GM18519 (cell line): Measurements from ENCODE around the gene SPNS2.
"Not testable (repeated sequence)": the region's sequence is repeated elsewhere in the genome, so short reads cannot be mapped to it uniquely, and the experiment has no call there.

Source experiments
- ATAC-seq: cut with Tn5 transposase; IDR thresholded peaks from one replicate; pipeline ENCODE4 v1.9.1; 2021; ENCODE audit warnings: mild to moderate bottlenecking, moderate library complexity; ENCODE audit not compliant: unreplicated experiment, low FRiP score

SPNS2 gene

DNA sequence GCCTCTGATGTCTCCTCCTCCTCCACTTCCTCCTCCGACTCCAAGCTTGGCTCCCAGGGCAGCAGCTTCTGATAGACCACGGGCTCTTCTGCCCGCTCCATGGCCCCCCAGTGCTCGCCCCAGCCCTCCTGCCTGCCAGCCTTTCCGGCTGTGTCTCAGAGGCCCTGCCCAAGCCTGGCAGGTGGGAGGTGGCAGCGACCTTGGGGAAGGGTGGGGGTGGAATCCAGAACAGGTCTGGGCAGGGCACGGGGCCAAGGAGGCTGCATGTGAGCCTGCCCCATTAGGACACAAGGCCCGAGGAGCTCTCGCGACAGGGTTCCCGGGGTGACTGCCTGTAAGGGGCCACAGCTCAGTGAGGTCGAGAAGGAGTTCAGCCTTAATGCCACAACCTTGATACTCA lies 61.7 kb downstream of the SPNS2 start, which contains the start of gene GGT6:
Gene GGT6 (minus strand): TSS at position 157 of the 400 bp plus-strand sequence. CDS start 56 bp downstream, at position 101.
- ATAC-seq = no peak

- ATAC-seq = no peak
Measured at GRCh38 chr17:4560837-4561256, 62.2 kb downstream of the SPNS2 start.

- ATAC-seq = no peak
Measured at GRCh38 chr17:4562015-4562969, 63.6 kb downstream of the SPNS2 start.

DNA sequence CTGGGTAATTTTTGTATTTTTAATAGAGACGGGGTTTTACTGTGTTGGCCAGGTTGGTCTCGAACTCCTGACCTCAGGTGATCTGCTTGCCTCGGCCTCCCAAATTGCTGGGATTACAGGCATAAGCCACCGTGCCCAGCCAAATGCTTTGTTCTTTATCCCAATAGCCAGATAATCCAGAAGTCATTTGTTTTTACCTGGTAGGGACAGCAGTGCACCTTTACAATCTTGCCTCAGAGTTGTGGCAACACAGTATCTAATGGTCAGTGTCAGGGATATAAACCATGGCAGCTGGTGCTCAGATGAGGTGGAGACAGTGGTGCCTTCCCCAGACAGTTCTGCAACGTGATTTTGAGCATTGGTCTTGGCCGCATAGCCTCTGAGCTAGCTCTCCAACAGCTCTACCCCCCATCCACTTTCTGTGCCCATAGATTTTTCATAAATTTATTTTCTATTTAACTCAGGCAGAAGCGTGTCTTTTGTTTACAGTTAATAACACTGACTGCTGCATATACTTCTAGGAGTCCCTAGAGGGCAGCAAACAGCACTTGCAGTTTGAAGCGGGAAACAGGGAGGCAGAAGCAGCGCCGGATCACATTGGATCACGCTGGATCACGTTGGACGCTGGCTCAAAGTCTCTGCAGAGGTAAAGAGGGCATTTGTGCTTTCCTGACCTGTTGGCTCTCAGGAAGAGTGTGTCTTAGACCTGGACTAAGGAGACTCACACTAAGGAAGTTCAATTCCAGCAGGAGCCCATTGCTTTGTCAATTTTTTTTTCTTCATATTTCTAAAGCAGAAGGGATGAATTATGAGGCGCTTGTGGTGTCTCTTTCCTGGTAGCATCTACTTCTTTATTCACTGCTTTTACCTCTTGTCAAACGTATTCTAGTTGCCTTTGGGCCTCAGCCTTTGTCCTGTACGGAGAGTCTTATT lies 66.8 kb downstream of the SPNS2 start:
- ATAC-seq = no peak

DNA sequence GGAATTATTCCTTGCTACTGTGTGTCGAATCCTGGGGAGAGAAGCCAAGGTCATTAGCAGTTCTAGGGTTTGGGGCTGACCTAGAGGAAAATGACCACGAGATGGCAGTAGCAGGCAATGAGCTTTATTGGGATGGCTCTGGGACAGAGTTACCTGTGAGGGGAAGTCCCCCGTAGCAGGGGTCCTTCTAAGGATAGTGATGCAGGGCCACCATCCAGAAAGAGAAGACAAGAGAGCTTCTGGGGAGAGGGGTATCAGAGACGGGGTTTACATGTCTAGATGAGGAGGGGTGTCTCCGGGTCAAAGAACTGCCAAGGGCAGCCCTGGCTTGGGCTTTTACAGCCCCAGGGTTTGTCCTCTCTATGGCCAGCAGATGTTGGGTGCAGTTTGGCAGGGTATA lies 68.1 kb downstream of the SPNS2 start:
- no peak for ATAC-seq

DNA sequence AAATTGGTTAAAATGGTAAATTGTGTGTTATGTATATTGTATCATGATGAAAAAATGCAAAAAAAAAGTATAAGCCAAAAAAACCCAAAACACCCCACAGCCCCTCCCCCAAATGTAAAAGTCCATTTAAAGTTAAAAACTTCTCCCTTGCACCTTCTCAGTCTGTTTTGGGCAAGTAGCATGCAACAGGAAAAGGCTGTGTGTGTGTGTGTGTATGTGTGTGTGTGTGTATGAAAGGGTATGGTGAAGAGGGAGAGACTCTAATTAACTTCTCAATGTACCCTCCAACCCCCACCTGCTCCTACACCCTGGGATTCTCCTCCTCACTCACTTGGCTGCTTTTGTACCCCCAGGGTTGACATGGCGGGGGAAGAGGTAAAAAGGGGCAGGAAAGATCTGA lies 70.9 kb downstream of the SPNS2 start:
- ATAC-seq = no peak

- ATAC-seq = no peak
Measured at GRCh38 chr17:4572131-4572530, 73.5 kb downstream of the SPNS2 start.

GRCh38 chr17:4573115-4573514 lies 74.4 kb downstream of the SPNS2 start:
- no peak for ATAC-seq

DNA sequence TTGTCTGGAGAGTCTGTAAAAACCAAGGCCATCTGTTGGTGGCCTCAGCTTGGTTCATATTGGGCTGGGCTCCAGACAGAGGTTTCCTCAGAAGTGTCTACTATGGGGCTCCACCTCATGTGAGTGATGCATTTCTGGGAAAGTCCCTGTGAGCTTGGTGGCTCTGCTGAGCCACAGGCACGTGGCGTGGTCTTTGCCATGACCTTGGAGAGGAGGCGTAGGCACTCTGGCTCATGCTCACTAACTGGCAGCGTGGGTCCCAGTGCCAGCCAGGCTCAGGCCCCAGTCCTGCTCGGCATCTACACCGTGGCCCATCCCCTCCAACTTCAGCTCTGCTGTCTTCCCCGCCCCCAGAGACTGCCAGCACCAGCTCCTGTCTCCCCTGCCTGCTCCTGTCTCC lies 75.0 kb downstream of the SPNS2 start:
- ATAC-seq = no peak

DNA sequence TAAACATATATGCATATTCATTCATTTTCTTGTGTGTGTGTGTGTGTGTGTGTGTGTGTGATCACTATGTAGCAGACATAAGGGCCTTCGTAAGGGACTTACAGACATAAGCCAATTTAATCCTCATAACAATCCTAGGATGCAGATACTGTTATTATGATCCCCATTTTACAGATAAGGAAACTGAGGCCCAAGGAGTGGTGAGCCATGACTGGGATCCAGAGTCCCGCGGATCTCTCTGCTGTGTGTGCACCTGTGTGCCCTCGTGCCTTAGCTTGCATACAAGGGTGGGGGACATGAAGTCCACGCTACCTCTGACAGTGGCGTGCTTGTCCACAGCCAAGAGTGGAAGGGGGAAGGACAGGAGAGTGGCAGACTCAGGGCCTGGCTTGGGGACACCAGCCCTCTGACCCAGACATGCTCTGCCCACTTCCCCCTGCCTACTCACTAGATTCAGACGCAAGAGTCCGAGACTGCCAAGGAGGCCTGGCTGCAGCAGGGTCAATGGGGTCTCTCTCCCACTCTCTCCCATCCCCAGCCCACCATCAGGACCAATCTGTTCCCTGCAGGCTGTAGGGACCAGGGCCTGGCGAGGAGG lies 75.9 kb downstream of the SPNS2 start:
- ATAC-seq = no peak

DNA sequence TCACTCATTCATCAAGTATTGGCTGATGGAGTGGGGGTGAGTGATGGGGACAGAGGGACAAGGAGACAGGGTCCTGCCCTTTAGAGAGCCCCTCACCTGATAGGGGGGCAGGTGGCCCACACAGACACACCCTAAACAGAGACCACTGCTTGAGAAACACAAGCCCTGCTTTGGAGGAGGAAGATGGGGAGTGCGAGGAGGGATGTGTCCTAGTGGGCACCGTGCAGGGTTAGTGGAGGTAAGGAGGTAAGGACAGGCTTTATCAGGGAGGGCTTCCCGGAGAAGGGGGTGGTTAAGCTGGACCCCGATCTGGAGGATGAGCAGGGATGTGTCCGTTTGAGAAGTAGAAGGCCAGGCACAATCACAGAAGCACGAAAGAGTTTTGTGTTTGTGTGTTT lies 77.5 kb downstream of the SPNS2 start:
- no peak for ATAC-seq

DNA sequence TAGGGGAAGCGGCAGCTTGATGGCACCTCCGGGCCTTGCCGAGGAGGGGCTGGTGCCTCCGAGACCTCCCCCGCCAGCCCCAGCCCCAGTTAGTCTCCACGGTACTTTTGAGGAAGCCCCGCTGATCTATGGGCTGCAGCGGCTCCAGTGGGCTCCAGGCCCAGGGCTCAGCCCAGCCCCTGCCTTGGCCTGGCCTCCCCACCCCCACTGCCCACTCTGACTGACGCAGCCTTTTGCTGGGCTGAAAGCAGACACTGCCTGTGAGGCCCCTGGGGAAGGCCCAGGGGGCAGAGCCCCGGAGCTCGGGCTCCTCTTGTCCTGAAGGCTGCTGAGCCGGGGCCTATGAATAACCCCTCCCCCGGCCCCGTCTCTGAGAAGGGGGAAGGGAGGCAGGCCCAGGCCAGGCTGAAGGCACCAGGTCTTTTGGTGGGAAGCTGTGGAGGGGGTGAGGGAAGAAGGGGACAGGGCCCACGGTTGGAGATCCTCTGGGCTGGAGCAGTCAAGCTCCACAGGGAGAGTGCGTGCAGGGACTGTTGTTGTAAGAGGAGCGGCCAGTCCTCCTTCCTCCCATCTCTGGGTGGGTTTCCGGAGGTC lies 78.1 kb downstream of the SPNS2 start:
- no peak for ATAC-seq

GRCh38 chr17:4577386-4577993 lies 78.8 kb downstream of the SPNS2 start:
- ATAC-seq = no peak

DNA sequence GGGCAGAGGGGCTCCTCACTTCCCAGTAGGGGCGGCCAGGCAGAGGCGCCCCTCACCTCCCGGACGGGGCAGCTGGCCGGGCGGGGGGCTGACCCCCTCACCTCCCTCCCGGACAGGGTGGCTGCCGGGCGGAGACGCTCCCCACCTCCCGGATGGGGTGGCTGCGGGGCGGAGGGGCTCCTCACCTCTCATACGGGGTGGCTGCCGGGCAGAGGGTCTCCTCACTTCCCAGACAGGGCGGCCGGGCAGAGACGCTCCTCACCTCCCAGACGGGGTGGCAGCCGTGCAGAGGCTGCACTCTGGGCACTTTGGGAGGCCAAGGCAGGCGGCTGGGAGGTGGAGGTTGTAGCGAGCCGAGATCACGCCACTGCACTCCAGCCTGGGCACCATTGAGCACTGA lies 79.7 kb downstream of the SPNS2 start:
- ATAC-seq = not testable (repeated sequence)

DNA sequence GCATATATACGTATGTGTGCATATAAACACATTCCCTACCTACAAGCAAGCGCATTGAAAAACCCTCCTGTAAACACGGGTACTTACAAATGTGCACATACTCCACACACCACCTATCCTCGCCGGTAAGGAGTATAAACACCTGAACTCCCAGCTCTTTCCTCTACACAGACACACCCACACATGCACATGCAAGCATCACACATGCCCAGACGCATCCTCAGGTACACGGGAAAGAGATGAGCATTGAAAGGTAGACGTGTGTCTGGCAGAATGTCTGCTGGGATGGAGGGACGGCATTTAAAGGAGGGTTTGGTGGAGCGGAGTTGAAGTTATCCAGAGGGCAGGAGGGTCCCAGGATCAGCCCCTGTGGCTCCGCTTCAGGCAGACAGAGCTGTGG lies 81.0 kb downstream of the SPNS2 start:
- ATAC-seq = no peak

GRCh38 chr17:4580291-4580690 lies 81.6 kb downstream of the SPNS2 start:
- no peak for ATAC-seq

DNA sequence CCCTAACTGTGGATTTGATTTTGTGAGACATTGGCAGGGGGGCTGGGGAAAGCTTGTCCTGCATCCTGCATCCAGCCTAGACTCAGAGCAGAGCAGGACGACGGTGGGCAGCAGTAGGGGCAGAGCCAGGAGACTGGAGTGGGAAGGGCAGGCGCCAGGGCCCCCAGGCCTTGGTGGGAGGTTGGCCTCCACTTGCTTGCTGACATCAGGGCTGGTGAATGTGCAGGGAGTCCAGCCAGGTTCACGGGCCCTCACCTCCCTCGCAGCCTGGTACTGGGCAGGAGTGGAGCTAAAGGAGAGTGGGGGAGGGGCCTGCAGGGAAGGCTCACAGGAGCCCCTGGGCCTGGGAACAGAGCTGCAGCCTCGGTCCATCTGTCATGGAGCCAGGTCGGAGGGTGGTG lies 83.4 kb downstream of the SPNS2 start:
- ATAC-seq = no peak

- no peak for ATAC-seq
Measured at GRCh38 chr17:4582691-4583090, 84.0 kb downstream of the SPNS2 start.

DNA sequence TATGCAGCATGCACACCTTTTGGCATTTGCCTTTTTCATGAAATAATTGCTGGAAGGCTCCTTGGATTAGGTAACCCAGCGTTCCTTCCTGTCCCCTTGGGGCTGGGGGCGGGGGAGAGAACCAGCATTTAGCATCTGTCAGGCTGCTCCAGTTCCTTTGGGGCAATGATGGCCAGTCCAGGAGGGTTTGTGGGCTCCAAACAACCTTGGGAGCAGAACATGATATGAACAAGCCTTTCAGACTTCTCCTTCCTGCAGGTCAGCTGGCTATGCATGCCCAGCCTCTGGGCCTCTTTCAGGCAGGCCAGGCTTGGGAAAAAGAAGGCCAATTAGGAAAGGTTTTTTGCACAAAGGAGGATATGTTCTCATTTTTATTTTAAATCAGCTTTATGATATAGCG lies 84.5 kb downstream of the SPNS2 start:
- no peak for ATAC-seq

DNA sequence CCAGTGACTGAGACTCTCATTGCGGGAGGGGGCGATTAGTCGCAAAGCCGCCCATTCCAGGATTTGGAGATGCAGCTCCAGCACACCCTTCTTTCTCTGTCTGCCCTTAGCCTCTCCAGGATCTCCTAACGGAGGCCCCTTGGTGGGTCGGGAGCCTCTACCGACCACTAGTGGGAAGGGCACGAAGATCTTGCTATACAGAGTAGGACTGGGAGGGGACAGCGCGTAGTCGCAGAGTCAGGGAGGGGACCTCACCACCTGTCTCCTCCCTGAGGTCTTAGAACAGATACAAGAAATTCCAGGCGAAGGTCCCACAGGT lies 85.1 kb downstream of the SPNS2 start:
- ATAC-seq = no peak
